Measurements from ENCODE around the gene SPTLC1. TPM values are rescaled to one million over a fixed set of nuclear protein-coding genes. Genes with fewer than 3 reads are reported as not detected.

Gene SPTLC1
- total and polyA plus RNA-seq, 2 of the 13 experiments (the other 11 are each of a cell fraction or from before 2014, with no cell fraction given) = 56.2 to 72.5 TPM

DNA sequence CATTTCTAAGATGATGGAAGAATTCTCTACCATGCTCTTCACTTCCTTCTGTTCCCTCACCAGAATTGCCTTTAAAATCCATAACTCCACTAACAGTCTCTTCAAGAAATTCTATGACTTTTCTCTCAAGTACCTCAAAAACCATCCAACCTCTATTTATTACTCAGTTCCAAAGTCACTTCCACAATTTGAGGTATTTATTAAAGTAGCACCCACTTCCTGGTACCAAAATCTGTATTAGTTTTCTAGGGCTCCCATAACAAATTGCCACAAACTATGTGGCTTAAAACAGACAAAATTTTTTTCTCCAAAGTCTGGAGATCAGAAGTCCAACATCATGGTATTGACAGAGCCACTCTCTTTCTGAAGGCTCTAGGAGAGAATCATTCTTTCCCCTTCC lies 4.9 kb upstream of the SPTLC1 start (continued):
- TF ChIP-seq, protein P1, sequence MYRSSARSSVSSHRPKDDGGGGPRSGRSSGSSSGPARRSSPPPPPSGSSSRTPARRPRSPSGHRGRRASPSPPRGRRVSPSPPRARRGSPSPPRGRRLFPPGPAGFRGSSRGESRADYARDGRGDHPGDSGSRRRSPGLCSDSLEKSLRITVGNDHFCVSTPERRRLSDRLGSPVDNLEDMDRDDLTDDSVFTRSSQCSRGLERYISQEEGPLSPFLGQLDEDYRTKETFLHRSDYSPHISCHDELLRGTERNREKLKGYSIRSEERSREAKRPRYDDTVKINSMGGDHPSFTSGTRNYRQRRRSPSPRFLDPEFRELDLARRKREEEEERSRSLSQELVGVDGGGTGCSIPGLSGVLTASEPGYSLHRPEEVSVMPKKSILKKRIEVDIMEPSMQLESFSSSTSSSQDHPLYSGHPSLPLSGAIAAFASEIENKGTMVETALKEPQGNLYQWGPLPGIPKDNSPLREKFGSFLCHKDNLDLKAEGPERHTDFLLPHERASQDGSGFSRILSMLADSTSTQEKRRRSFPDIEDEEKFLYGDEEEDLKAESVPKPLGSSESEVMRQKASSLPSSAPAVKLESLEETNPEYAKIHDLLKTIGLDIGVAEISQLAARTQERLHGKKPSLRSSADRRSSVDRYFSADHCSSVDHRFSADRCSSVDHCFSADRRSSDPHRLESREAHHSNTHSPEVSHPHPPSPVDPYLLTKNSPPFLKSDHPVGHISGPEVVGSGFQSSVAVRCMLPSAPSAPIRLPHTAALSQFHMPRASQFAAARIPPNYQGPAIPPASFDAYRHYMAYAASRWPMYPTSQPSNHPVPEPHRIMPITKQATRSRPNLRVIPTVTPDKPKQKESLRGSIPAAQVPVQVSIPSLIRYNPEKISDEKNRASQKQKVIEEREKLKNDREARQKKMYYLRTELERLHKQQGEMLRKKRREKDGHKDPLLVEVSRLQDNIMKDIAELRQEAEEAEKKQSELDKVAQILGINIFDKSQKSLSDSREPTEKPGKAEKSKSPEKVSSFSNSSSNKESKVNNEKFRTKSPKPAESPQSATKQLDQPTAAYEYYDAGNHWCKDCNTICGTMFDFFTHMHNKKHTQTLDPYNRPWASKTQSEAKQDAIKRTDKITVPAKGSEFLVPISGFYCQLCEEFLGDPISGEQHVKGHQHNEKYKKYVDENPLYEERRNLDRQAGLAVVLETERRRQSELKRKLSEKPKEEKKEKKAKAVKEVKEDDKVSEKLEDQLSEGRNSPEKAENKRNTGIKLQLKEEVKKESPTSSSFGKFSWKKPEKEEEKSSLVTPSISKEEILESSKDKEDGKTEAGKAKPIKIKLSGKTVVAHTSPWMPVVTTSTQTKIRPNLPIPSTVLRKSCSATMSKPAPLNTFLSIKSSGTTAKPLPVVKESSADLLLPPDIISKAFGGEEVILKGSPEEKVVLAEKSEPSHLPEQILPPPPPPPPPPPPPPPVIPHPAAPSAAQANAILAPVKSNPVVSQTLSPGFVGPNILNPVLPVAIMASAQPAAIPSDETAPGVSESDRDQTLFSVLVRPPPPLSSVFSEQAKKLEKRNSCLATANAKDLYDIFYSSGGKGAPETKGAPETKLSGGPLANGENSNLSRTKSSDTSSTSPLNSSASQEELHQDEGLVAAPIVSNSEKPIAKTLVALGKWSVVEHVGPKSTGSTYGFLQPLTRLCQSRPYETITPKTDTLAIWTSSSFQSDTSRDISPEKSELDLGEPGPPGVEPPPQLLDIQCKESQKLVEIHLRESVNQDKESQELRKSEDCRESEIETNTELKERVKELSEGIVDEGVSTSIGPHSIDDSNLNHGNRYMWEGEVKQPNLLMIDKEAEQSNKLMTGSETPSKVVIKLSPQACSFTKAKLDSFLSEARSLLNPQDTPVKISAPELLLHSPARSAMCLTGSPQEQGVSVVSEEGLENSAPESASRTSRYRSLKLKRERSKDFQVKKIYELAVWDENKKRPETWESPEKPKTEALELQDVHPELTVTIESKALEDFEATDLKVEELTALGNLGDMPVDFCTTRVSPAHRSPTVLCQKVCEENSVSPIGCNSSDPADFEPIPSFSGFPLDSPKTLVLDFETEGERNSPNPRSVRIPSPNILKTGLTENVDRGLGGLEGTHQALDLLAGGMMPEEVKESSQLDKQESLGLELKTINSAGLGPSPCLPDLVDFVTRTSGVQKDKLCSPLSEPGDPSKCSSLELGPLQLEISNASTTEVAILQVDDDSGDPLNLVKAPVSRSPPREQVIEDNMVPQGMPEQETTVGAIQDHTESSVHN (CRISPR knock-in tag; IDR thresholded peaks at IDR 0.05) = no peak
- TF ChIP-seq ZNF180 (CRISPR knock-in tag; IDR thresholded peaks at IDR 0.05; ENCODE audit: borderline replicate concordance, low read depth) = no peak
- no peak for TF ChIP-seq ZNF44 (CRISPR knock-in tag; IDR thresholded peaks at IDR 0.05)

DNA sequence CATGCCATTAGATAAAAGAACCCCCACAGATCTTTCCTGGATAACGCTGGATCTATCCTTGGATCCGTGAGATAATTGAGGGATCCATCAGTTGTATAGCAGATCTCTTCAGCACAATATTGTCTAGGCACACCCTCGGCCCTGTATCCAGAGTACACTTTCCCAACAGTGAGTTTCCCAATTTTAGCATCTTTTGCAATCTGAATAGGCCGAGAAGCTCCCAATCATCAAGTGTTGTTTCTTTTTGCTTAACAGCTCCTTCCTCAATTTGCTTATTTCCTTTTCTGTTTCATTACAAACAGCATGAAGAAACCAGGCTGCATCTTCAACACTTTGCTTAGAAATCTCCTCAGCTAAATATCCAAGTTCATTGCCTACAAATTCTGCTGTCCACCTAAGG lies 4.4 kb upstream of the SPTLC1 start:
- no peak overlapping the region for H3K9ac ChIP-seq (ENCODE audit: insufficient read depth, low read depth, low read length)
- no peaks in the 10 kb centered on the region for H4K20me1 ChIP-seq (ENCODE audit: insufficient read depth, low read length)
- no peaks in the 10 kb centered on the region for H3K9me3 ChIP-seq (ENCODE audit: low read length)
- 8% methylated on average over 4 of the region's 4 CpGs for WGBS (ENCODE audit: low lambda C conversion rate)
- in situ Hi-C loops (cut with HindIII; ENCODE audit: extremely low pct_ligation_motif_present, low pct_unique_long_range_greater_than_20kb) = no loop called here
- ChIA-PET POLR2A (no interaction called here), CTCF (ENCODE audit: low intra/inter-chr PET ratio, low total read pairs) (no interaction called here)
- no peak overlapping the region for H2AFZ ChIP-seq (ENCODE audit: low read length)
- no peaks in the 10 kb centered on the region; a peak in 1 of 5 replicates for H3K27me3 ChIP-seq (ENCODE audit: control insufficient read depth in 1 of 2, insufficient read depth in 2 of 2, low read length in 2 of 2)
- H3K27ac ChIP-seq (ENCODE audit: extremely low read length, insufficient read depth, low read length) = no peak overlapping the region
- no peak overlapping the region for H3K4me3 ChIP-seq (replicated peaks in 1 of 3; ENCODE audit: insufficient read depth in 1 of 3, low read depth in 2 of 3, low read length in 3 of 3)
- DNase-seq (ENCODE audit: low spot score) (no peak), ATAC-seq (no peak), FAIRE-seq (no peak)
- H3K4me2 ChIP-seq (ENCODE audit: low read depth, low read length) = no peak overlapping the region
- no peaks in the 10 kb centered on the region for H3K36me3 ChIP-seq (replicated peaks in 1 of 2; ENCODE audit: control insufficient read depth in 1 of 2, insufficient read depth in 2 of 2, low read length in 2 of 2)
- BruUV-seq (replicated peaks) = no TSS peak
- intact Hi-C loops (cut with micrococcal nuclease; ENCODE audit: unreplicated experiment) = no loop called here
- H3K4me1 ChIP-seq (ENCODE audit: insufficient read depth, low read length) = 0 out of 2 replicates have a peak, but pooled peaks cover 5% of the 10 kb centered on the region
- H3K79me2 ChIP-seq (ENCODE audit: insufficient read depth, low read length) = peaks cover 4% of the 10 kb centered on the region
- TF ChIP-seq ZNF256 (CRISPR knock-in tag; conservative IDR thresholded peaks at IDR 0.05) = peak; percentile 88; the same call in 1 of the 2 replicates
- TF ChIP-seq, protein P2, sequence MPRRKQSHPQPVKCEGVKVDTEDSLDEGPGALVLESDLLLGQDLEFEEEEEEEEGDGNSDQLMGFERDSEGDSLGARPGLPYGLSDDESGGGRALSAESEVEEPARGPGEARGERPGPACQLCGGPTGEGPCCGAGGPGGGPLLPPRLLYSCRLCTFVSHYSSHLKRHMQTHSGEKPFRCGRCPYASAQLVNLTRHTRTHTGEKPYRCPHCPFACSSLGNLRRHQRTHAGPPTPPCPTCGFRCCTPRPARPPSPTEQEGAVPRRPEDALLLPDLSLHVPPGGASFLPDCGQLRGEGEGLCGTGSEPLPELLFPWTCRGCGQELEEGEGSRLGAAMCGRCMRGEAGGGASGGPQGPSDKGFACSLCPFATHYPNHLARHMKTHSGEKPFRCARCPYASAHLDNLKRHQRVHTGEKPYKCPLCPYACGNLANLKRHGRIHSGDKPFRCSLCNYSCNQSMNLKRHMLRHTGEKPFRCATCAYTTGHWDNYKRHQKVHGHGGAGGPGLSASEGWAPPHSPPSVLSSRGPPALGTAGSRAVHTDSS (CRISPR knock-in tag; conservative IDR thresholded peaks at IDR 0.05) = no peak
- TF ChIP-seq, protein P3, sequence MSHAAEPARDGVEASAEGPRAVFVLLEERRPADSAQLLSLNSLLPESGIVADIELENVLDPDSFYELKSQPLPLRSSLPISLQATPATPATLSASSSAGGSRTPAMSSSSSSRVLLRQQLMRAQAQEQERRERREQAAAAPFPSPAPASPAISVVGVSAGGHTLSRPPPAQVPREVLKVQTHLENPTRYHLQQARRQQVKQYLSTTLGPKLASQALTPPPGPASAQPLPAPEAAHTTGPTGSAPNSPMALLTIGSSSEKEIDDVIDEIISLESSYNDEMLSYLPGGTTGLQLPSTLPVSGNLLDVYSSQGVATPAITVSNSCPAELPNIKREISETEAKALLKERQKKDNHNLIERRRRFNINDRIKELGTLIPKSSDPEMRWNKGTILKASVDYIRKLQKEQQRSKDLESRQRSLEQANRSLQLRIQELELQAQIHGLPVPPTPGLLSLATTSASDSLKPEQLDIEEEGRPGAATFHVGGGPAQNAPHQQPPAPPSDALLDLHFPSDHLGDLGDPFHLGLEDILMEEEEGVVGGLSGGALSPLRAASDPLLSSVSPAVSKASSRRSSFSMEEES (CRISPR knock-in tag; IDR thresholded peaks at IDR 0.05) = no peak
- TF ChIP-seq, protein P4, sequence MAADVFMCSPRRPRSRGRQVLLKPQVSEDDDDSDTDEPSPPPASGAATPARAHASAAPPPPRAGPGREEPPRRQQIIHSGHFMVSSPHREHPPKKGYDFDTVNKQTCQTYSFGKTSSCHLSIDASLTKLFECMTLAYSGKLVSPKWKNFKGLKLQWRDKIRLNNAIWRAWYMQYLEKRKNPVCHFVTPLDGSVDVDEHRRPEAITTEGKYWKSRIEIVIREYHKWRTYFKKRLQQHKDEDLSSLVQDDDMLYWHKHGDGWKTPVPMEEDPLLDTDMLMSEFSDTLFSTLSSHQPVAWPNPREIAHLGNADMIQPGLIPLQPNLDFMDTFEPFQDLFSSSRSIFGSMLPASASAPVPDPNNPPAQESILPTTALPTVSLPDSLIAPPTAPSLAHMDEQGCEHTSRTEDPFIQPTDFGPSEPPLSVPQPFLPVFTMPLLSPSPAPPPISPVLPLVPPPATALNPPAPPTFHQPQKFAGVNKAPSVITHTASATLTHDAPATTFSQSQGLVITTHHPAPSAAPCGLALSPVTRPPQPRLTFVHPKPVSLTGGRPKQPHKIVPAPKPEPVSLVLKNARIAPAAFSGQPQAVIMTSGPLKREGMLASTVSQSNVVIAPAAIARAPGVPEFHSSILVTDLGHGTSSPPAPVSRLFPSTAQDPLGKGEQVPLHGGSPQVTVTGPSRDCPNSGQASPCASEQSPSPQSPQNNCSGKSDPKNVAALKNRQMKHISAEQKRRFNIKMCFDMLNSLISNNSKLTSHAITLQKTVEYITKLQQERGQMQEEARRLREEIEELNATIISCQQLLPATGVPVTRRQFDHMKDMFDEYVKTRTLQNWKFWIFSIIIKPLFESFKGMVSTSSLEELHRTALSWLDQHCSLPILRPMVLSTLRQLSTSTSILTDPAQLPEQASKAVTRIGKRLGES (CRISPR knock-in tag; IDR thresholded peaks at IDR 0.05; ENCODE audit: borderline replicate concordance) = no peak
